SK-N-SH (cell line): ENCODE results near the gene C19orf81. TPM values are rescaled to one million over a fixed set of nuclear protein-coding genes. Genes with fewer than 3 reads are reported as not detected.

Experiments
- CTCF ChIA-PET: fragments of 300-600, 350-600 bp; formaldehyde crosslinking; extraction: SDS; loops from one replicate; lab custom pipeline; 2021; lab: Yijun Ruan, JAX
- POLR2A ChIA-PET: fragments of 350-600 bp; sonication (Branson Sonifier 250); formaldehyde crosslinking; extraction: SDS; loops from one replicate; lab custom pipeline; 2020; ENCODE audit warnings: antibody characterized with exemption, inconsistent platforms; lab: Yijun Ruan, JAX
- DNase-seq: peaks from one replicate; pipeline ENCODE4 v3.0.0; 2012
- H2AFZ ChIP-seq: fragments of 200-600 bp; sonication (generic); 2 replicates; pipeline ENCODE4 v1.8.1; 2016; ENCODE audit warnings: antibody characterized with exemption, mild to moderate bottlenecking, low read depth
- H3F3A ChIP-seq: fragments of 200-600 bp; sonication (generic); replicated peaks from 2 replicates; pipeline ENCODE3; 2016; ENCODE audit warnings: antibody characterized with exemption, mild to moderate bottlenecking; ENCODE audit not compliant: insufficient read depth
- H3K27ac ChIP-seq, 2 experiments: fragments of 200-500 bp in 1 of 2; fragments of 200-600 bp in 1 of 2; sonication (Bioruptor generic) in 1 of 2; sonication (generic), shearing (Covaris generic) in 1 of 2; 2 replicates each; pipeline versions ENCODE4 v1.5.1 to v1.6.1; 2014 to 2016; ENCODE audit warnings: low read depth in 2 of 2, inconsistent platforms in 1 of 2, low read length in 1 of 2, mild to moderate bottlenecking in 1 of 2, mixed read lengths in 1 of 2
- H3K27me3 ChIP-seq: fragments of 200-600 bp; sonication (generic), shearing (Covaris generic); 2 replicates; pipeline ENCODE4 v1.6.1; 2016; ENCODE audit warnings: mixed run types; ENCODE audit not compliant: insufficient read depth
- H3K36me3 ChIP-seq, 2 experiments: fragments of 200-500 bp in 1 of 2; fragments of 200-600 bp in 1 of 2; sonication (Bioruptor generic) in 1 of 2; sonication (generic) in 1 of 2; replicated peaks in 1 of 2; 2 replicates each; pipeline versions ENCODE3 to v1.5.1; 2014 to 2016; ENCODE audit warnings: low read length in 1 of 2, mild to moderate bottlenecking in 1 of 2; ENCODE audit not compliant: insufficient read depth in 2 of 2, control insufficient read depth in 1 of 2
- H3K4me1 ChIP-seq, 2 experiments: fragments of 200-500 bp in 1 of 2; fragments of 200-600 bp in 1 of 2; sonication (Bioruptor generic) in 1 of 2; sonication (generic), shearing (Covaris generic) in 1 of 2; 2 replicates each; pipeline versions ENCODE4 v1.5.1 to v1.6.1; 2014 to 2016; ENCODE audit warnings: low read depth in 1 of 2, low read length in 1 of 2, mixed run types in 1 of 2; ENCODE audit not compliant: insufficient read depth in 2 of 2, control insufficient read depth in 1 of 2
- H3K4me2 ChIP-seq: fragments of 200-600 bp; sonication (generic), shearing (Covaris generic); 2 replicates; pipeline ENCODE4 v1.6.1; 2017; ENCODE audit warnings: mixed run types
- H3K4me3 ChIP-seq, 2 experiments: fragments of 200-500 bp in 1 of 2; fragments of 200-600 bp in 1 of 2; sonication (Bioruptor generic) in 1 of 2; sonication (generic), shearing (Covaris generic) in 1 of 2; 2 replicates each; pipeline versions ENCODE4 v1.5.1 to v1.8.1; 2014 to 2016; ENCODE audit warnings: low read depth in 2 of 2, inconsistent platforms in 1 of 2, low read length in 1 of 2, mild to moderate bottlenecking in 1 of 2, mixed read lengths in 1 of 2, moderate library complexity in 1 of 2
- H3K79me2 ChIP-seq: fragments of 200-600 bp; sonication (generic); 2 replicates; pipeline ENCODE4 v1.8.1; 2017; ENCODE audit warnings: mild to moderate bottlenecking; ENCODE audit not compliant: insufficient read depth
- H3K9ac ChIP-seq: fragments of 200-600 bp; sonication (generic); 2 replicates; pipeline ENCODE4 v1.6.1; 2017; ENCODE audit warnings: mixed run types
- H3K9me2 ChIP-seq: fragments of 200-600 bp; sonication (generic); 2 replicates; pipeline ENCODE4 v1.6.1; 2017; ENCODE audit warnings: mixed run types
- H3K9me3 ChIP-seq: fragments of 200-600 bp; sonication (generic); 2 replicates; pipeline ENCODE4 v1.6.1; 2017; ENCODE audit warnings: mixed run types, mild to moderate bottlenecking, moderate library complexity
- H4K20me1 ChIP-seq: fragments of 200-600 bp; sonication (generic); 2 replicates; pipeline ENCODE4 v1.6.1; 2017; ENCODE audit warnings: mild to moderate bottlenecking, mixed run types; ENCODE audit not compliant: insufficient read depth
- CHD2 ChIP-seq: fragments of 150-350 bp; IDR thresholded peaks from 2 replicates; pipeline ENCODE4 v1.6.1; 2018; ENCODE audit warnings: low read length; ENCODE audit not compliant: partially characterized antibody
- ELF1 ChIP-seq: IDR thresholded peaks from 2 replicates; pipeline ENCODE4 v1.4.0; 2012
- EP300 ChIP-seq, 2 experiments: IDR thresholded peaks; 2 replicates each; pipeline versions ENCODE4 v1.4.0 to v1.6.1; 2012; ENCODE audit warnings: borderline replicate concordance in 1 of 2, low read depth in 1 of 2, low read length in 1 of 2
- GABPA ChIP-seq: IDR thresholded peaks from 2 replicates; pipeline ENCODE4 v1.4.0; 2012; ENCODE audit warnings: low read depth, mild to moderate bottlenecking
- GATA2 ChIP-seq: sonication (generic); formaldehyde crosslinking; IDR thresholded peaks from 2 replicates; pipeline ENCODE4 v1.5.0; 2020; ENCODE audit warnings: mild to moderate bottlenecking, missing genetic modification reagents
- IRF3 ChIP-seq: fragments of 150-350 bp; IDR thresholded peaks from 2 replicates; pipeline ENCODE4 v1.6.1; 2016; ENCODE audit warnings: mild to moderate bottlenecking, low read depth, low read length
- MAX ChIP-seq: IDR thresholded peaks from 2 replicates; pipeline ENCODE4 v1.4.0; 2012; ENCODE audit warnings: low read depth
- POLR2AphosphoS5 ChIP-seq: IDR thresholded peaks from 2 replicates; pipeline ENCODE4 v1.6.1; 2012; ENCODE audit warnings: low read depth, low read length
- RFX5 ChIP-seq: IDR thresholded peaks from 2 replicates; pipeline ENCODE4 v1.6.1; 2012; ENCODE audit warnings: mild to moderate bottlenecking, improper control_type of control experiment, low read length
- RXRA ChIP-seq: IDR thresholded peaks from 2 replicates; pipeline ENCODE4 v1.4.0; 2012; ENCODE audit warnings: low read depth, mild to moderate bottlenecking, borderline replicate concordance
- SIN3A ChIP-seq: IDR thresholded peaks from 2 replicates; pipeline ENCODE4 v1.6.1; 2012; ENCODE audit warnings: low read depth, mild to moderate bottlenecking, low read length, moderate library complexity, borderline replicate concordance
- TAF1 ChIP-seq: IDR thresholded peaks from 2 replicates; pipeline ENCODE4 v1.6.1; 2012; ENCODE audit warnings: low read depth, mild to moderate bottlenecking, low read length, moderate library complexity, borderline replicate concordance
- TCF12 ChIP-seq: IDR thresholded peaks from 2 replicates; pipeline ENCODE4 v1.4.0; 2012
- WGBS: methylation state at CpG from one replicate; pipeline ENCODE4 v1.1.6; 2017; ENCODE audit warnings: low lambda C conversion rate; 5-methylcytosine and 5-hydroxymethylcytosine counted together
- polyA plus RNA-seq, 3 experiments: library from polyadenylated mRNA; depleted of rRNA; stranded (reverse); fragments of >200 nt; gene quantifications; 2 replicates each; pipeline ENCODE4 v1.2.3, GENCODE V29; 2012
- TF ChIP-seq, protein P1 (sequence below): IDR thresholded peaks from 2 replicates; pipeline ENCODE4; 2012

C19orf81 gene
- polyA plus RNA-seq, 1 of the 3 experiments (the other 2 are of a cell fraction) = 5.7 TPM

DNA sequence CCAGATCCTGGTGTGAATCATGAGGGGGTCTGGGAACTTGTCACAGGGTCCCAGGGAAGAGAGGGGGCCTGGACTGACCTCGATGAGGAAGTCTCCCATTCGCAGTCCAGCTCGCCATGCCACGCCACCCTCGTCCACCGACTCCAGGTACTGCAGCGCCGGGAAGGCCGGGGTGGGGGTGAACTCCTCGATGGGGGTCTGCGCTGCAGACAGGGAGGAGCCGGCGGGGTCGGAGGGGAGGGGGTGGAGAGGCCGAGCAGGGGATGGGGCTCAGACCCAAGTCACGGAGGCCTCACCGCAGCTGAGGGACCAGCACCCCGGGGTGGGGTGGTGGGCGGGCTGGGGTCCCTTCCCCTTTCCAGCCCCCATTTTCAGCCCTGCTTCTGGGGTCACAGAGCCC, 39.5 kb downstream of the C19orf81 start:
- Histone ChIP-seq H3K9ac (no peak overlapping the region), H3K4me1 (no peaks in the 10 kb centered on the region; a peak in 1 of 4 replicates)
- TF ChIP-seq RXRA = no peak
- TF ChIP-seq ELF1 = no peak
- TF ChIP-seq GABPA = no peak
- no peak for TF ChIP-seq GATA2
- no peak for TF ChIP-seq TCF12
- no peak for TF ChIP-seq POLR2AphosphoS5
- no peak for TF ChIP-seq IRF3
- no peak for TF ChIP-seq SIN3A
- TF ChIP-seq, all 33 proteins: peak for 0
- ChIA-PET POLR2A (no interaction called here), CTCF (interaction anchor here (0.9 to 3.6 kb wide), 2 partner anchors 19 to 94 kb away, joined by 4 to 16 read pairs; no protein-coding TSS in a partner anchor)
- H3F3A ChIP-seq = no peaks in the 10 kb centered on the region
- H3K9me2 ChIP-seq = no peaks in the 10 kb centered on the region
- peaks cover 6% of the 10 kb centered on the region; the same call in 1 of the 2 replicates for H3K27me3 ChIP-seq
- no peaks in the 10 kb centered on the region for H3K79me2 ChIP-seq
- H3K27ac ChIP-seq = no peak overlapping the region
- H3K4me2 ChIP-seq = no peak overlapping the region
- no peak overlapping the region for H3K4me3 ChIP-seq
- 56% methylated on average over 15 of the region's 19 CpGs for WGBS
- H4K20me1 ChIP-seq = no peaks in the 10 kb centered on the region
- no peaks in the 10 kb centered on the region for H3K9me3 ChIP-seq
- H3K36me3 ChIP-seq = no peaks in the 10 kb centered on the region
- no peak for DNase-seq
- H2AFZ ChIP-seq = no peak overlapping the region

DNA sequence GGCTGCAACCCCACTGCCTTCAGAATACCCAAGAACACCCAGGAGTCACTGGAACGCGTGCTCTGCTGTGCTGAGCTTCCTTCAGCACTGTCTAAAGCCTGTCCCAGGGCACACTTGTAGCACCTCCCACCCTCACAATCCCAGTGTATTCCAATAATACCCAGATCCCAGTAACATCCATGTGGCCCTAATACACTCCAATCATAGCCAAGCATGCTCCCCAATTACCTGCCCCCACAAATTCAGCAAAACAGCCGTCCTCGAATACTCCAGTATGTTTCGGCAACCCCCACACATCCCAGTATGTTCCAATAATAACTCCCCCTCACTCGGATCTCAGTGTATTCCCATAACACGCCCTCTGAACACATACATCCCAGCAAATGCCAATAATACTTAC, 41.2 kb downstream of the C19orf81 start:
- CTCF ChIA-PET = interaction anchor here (0.8 to 3.6 kb wide), 4 partner anchors 20 to 232 kb away, joined by 3 to 16 read pairs (median 4); no protein-coding TSS in a partner anchor
- no peaks in the 10 kb centered on the region for H3K9me2 ChIP-seq
- no peak for DNase-seq
- no peak overlapping the region for H3K4me3 ChIP-seq
- H3K36me3 ChIP-seq = no peaks in the 10 kb centered on the region
- H3K4me2 ChIP-seq = no peak overlapping the region
- 56% methylated on average over 7 of the region's 7 CpGs for WGBS
- no peaks in the 10 kb centered on the region for H3K9me3 ChIP-seq
- H3K27ac ChIP-seq = no peak overlapping the region
- TF ChIP-seq EP300 (IDR thresholded peaks at IDR 0.05; ENCODE audit: borderline replicate concordance in 1 of 2, low read depth in 1 of 2, low read length in 1 of 2) = no peak
- TF ChIP-seq GATA2 = no peak
- no peak for TF ChIP-seq TAF1
- no peak for TF ChIP-seq CHD2
- TF ChIP-seq RFX5 = no peak
- no peak for TF ChIP-seq RXRA
- no peak for TF ChIP-seq MAX
- no peak for TF ChIP-seq POLR2AphosphoS5
- TF ChIP-seq, protein P1, sequence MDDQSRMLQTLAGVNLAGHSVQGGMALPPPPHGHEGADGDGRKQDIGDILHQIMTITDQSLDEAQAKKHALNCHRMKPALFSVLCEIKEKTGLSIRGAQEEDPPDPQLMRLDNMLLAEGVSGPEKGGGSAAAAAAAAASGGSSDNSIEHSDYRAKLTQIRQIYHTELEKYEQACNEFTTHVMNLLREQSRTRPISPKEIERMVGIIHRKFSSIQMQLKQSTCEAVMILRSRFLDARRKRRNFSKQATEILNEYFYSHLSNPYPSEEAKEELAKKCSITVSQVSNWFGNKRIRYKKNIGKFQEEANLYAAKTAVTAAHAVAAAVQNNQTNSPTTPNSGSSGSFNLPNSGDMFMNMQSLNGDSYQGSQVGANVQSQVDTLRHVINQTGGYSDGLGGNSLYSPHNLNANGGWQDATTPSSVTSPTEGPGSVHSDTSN = no peak
- TF ChIP-seq, all 33 proteins: peak for 0
- POLR2A ChIA-PET = interaction anchor here (0.6 kb wide), 1 partner anchor 10 kb away, joined by 5 read pairs; no protein-coding TSS in a partner anchor
- H4K20me1 ChIP-seq = 0 out of 2 replicates have a peak, but pooled peaks cover under 1% of the 10 kb centered on the region
- H3K27me3 ChIP-seq = peaks cover 14% of the 10 kb centered on the region; the same call in 1 of the 2 replicates
- H2AFZ ChIP-seq = no peak overlapping the region
- H3K4me1 ChIP-seq = no peaks in the 10 kb centered on the region; a peak in 1 of 4 replicates
- no peaks in the 10 kb centered on the region for H3F3A ChIP-seq
- H3K9ac ChIP-seq = no peak overlapping the region
- H3K79me2 ChIP-seq = no peaks in the 10 kb centered on the region
